UCSD-AML1 (cell line): ENCODE results near the gene SLAMF9.

Experiments
- DNase-seq: peaks from one replicate; lab custom pipeline; 2025; ENCODE audit not compliant: unreplicated experiment; lab: John Stamatoyannopoulos, UW

Gene SLAMF9

DNA sequence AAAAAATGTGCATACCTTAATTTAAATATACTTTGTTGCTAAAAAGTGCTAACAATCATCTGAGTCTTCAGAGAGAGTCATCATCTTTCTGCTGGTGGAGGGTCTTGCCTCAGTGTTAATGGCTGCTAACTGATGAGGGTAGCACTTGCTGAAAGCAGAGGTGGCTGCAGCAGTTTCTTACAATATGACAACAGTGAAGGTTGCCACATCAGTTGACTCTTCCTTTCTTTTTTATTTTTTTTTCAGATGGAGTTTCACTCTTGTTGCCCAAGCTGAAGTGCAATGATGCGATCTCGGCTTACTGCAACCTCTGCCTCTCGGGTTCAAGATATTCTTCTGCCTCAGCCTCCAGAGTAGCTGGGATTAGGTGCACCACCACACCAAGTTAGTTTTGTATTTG, 51.5 kb downstream of the SLAMF9 start:
- no peak for DNase-seq
